Measurements from ENCODE around the gene PANK4. TPM values are rescaled to one million over a fixed set of nuclear protein-coding genes. Genes with fewer than 3 reads are reported as not detected.

The PANK4 gene
- 10 to 100 TPM; 29.3 to 39.9 (median 38.0) TPM for total RNA-seq

DNA sequence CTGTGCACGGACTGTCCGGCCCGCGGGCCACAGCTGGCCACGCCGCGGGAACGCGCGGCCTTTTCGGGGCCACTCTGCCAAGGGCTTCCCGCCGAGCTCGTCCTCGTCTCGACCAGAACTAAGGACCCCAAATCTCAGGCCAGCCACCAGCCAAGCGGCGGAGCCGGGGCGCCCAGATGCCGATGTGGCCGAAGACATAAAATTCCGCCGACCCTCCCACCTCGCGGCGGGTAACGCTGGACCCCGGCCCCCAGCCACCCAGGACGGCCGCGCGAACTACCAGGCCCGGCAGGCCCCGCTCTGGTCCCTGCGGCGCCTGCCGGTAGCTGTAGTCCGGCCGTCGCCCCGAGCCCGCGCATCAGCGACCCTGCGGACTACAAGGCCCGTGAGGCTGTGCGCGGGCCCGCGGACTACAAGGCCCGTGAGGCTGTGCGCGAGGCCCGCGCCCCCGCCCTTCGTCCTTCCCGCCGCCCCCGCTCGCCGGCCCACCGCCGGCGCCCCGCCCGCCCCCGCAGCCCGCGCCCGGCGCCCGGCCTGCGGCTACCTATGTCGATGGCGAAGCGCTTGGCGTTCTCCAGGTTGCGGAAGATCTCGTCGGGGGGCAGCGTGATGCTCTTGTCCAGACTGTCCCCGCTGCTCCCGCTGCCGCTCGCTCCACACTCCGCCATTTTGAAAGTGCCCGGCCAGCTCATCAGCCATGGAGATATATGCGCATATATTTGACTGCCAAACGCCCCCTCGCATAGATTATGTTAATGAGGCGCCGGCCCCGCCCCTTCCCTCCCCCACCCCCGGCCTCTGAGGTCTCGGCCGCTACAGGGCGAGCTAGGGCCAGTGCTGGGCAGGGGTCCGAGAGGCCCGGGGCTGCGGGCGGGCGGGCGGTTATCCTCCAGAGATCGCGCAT is at the start of gene PANK4:
TSS of gene PANK4 (minus strand) at position 677 of the 904 bp plus-strand sequence. CDS start at position 668, 9 bp downstream.
- peaks cover 28 to 54% of the 10 kb centered on the region in 2 donors for H3K4me1 ChIP-seq
- peak within 1 kb of the TSS in 2 of 3 donors; percentile 62 to 79 for H3K27ac ChIP-seq
- 0 to 4% methylated on average over 5 to 8 of the region's 107 CpGs for WGBS, 2 donors
- peak within 1 kb of the TSS; percentile 72 to 98 (median 85) for H3K4me3 ChIP-seq (replicated peaks in 1 of 3)
- H3K9me3 ChIP-seq = no peaks in the 10 kb centered on the region
- H3K36me3 ChIP-seq = peaks cover 3 to 5% of the 10 kb centered on the region in 2 donors
- intact Hi-C loops (cut with DNase I) = loop anchor here (10.0 kb wide), 2 partner anchors 119 to 331 kb away; partner anchors contain the start of gene FAAP20
- TF ChIP-seq, protein P1, sequence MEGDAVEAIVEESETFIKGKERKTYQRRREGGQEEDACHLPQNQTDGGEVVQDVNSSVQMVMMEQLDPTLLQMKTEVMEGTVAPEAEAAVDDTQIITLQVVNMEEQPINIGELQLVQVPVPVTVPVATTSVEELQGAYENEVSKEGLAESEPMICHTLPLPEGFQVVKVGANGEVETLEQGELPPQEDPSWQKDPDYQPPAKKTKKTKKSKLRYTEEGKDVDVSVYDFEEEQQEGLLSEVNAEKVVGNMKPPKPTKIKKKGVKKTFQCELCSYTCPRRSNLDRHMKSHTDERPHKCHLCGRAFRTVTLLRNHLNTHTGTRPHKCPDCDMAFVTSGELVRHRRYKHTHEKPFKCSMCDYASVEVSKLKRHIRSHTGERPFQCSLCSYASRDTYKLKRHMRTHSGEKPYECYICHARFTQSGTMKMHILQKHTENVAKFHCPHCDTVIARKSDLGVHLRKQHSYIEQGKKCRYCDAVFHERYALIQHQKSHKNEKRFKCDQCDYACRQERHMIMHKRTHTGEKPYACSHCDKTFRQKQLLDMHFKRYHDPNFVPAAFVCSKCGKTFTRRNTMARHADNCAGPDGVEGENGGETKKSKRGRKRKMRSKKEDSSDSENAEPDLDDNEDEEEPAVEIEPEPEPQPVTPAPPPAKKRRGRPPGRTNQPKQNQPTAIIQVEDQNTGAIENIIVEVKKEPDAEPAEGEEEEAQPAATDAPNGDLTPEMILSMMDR (IDR thresholded peaks at IDR 0.05) = peak in 3 of 6 experiments; percentile 12 to 46 (median 36)
- TF ChIP-seq POLR2A (IDR thresholded peaks at IDR 0.05) = peak in 1 of 2 donors; percentile 73
- H3K27me3 ChIP-seq = no peaks in the 10 kb centered on the region
- DNase-seq = peak; percentile 95 to 96

DNA sequence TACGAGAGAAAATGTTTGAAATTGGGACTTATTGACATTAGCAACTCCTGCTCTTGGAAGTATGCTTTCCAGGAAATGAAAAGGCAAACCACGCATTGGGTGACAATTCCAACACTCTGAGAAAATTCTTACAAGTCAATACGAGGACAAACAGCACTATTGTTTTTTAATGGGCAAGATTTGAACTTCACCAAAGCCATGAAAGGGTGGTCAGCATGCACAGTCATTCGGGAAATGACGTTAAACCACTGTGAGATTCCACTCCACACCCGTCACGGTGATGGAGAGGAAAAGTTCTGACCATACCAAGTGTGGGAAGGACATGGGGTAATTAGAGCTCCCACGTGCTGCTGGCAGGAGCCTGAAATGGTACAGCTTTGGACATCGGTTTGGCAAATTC is 48.0 kb upstream of the PANK4 start:
- Histone ChIP-seq H3K9me3 (no peaks in the 10 kb centered on the region), H3K27ac (no peak overlapping the region), H3K4me3 (replicated peaks in 1 of 3) (no peak overlapping the region), H3K36me3 (no peaks in the 10 kb centered on the region), H3K4me1 (peaks cover 6 to 12% of the 10 kb centered on the region in 2 donors), H3K27me3 (no peaks in the 10 kb centered on the region)
- TF ChIP-seq, protein P1 (IDR thresholded peaks at IDR 0.05) = no peak
- TF ChIP-seq POLR2A (IDR thresholded peaks at IDR 0.05) = no peak
- intact Hi-C loops (cut with DNase I) = no loop called here
- WGBS, 2 donors = 85 to 86% methylated on average over 9 of the region's 9 CpGs
- DNase-seq = no peak

DNA sequence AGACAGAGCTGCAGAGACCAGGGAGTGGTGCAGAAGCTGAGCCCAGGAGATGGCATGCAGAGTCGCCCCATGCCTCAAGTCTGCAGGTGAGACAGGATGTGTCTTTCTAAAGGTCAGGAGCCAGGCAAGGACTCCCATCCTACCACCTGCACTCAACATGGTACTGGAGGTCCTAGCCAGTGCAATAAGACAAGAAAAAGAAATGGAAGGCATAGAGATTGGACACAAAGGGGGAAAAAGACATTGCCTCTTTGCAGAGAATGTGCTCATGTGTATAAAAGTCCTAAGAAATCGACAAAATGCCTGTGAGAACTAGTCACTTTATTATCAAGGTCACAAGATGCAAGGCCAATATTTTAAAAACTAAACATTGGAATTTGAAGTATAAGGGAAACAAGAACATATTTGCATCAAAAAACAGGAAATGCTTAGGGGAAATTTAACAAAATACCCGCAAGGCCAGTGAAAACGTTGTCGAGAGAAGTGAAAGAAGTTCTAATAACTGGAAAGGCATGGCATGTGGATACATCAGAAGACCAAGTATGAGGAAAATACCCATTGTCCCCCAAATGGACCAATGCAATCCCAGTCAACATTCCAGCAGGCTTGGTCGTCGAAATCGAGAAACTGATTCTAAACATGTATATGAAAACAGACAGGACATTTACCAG is 47.0 kb upstream of the PANK4 start:
- WGBS, 2 donors = 87 to 89% methylated on average over 8 of the region's 8 CpGs
- Histone ChIP-seq H3K27ac (no peak overlapping the region), H3K36me3 (no peaks in the 10 kb centered on the region), H3K27me3 (no peaks in the 10 kb centered on the region), H3K9me3 (no peaks in the 10 kb centered on the region), H3K4me3 (replicated peaks in 1 of 3) (no peak overlapping the region), H3K4me1 (peaks cover 6 to 12% of the 10 kb centered on the region in 2 donors)
- DNase-seq = no peak
- no peak for TF ChIP-seq POLR2A (IDR thresholded peaks at IDR 0.05)
- TF ChIP-seq, protein P1 (IDR thresholded peaks at IDR 0.05) = no peak
- intact Hi-C loops (cut with DNase I) = no loop called here

DNA sequence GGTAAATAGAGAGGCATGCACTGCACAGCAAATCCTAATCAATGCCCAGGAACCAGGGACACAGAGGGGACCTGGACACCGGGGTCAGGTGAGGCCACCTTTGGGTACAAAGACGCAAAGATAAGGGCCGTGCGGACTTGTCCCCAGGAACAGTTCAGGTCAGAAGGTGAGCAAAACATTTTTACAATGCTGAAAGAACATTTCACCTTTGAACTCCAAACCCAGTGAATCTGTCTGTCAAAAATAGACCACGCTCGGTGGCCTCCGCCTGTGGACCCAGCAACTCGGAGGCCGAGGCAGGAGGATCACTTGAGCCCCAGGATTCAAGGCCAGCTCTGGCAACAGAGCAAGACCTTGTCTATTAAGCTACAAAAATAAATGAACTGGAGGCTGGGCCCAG is 45.0 kb upstream of the PANK4 start:
- TF ChIP-seq, protein P1 (IDR thresholded peaks at IDR 0.05) = no peak
- TF ChIP-seq POLR2A (IDR thresholded peaks at IDR 0.05) = no peak
- Histone ChIP-seq H3K9me3 (no peaks in the 10 kb centered on the region), H3K27me3 (no peaks in the 10 kb centered on the region), H3K4me1 (peaks cover 0 to 4% of the 10 kb centered on the region in 2 donors), H3K36me3 (no peaks in the 10 kb centered on the region), H3K4me3 (replicated peaks in 1 of 3) (no peak overlapping the region), H3K27ac (no peak overlapping the region)
- intact Hi-C loops (cut with DNase I) = no loop called here
- no peak for DNase-seq
- WGBS, 2 donors = 97 to 98% methylated on average over 9 of the region's 9 CpGs

Measured in thyroid gland (tissue), 4 donors.